GM12878 (cell line): ENCODE data around the gene PLSCR3. TPM values are rescaled to one million over a fixed set of nuclear protein-coding genes. Genes with fewer than 3 reads are reported as not detected.

Experiments used
- ATAC-seq: fragments of 200-7000 bp; cut with Tn5 transposase; 3 replicates; pipeline ENCODE4 v1.9.1; 2020; ENCODE audit warnings: mild to moderate bottlenecking, moderate library complexity
- BruUV-seq: library from RNA; stranded (reverse); fragments of 400-500 nt; replicated peaks from 2 replicates; lab custom pipeline; 2021; lab: Mats Ljungman, UMichigan
- CTCF ChIA-PET: fragments of 300-600 bp; sonication (Branson Sonifier 250); formaldehyde crosslinking; extraction: SDS; loops from one replicate; lab custom pipeline; 2021; ENCODE audit warnings: inconsistent platforms; lab: Yijun Ruan, JAX
- POLR2A ChIA-PET: fragments of 350-600 bp; formaldehyde crosslinking; extraction: SDS; loops from one replicate; lab custom pipeline; 2021; ENCODE audit warnings: inconsistent platforms; lab: Charles Lee
- RAD21 ChIA-PET: fragments of 300-600 bp; sonication (Branson Sonifier 250); formaldehyde crosslinking; loops from one replicate; lab custom pipeline; 2023; ENCODE audit warnings: antibody characterized with exemption; ENCODE audit not compliant: unreplicated experiment; lab: Charles Lee
- SMC1A ChIA-PET: fragments of 300-600 bp; sonication (Branson Sonifier 250); formaldehyde crosslinking; loops from one replicate; lab custom pipeline; 2023; ENCODE audit not compliant: unreplicated experiment, uncharacterized antibody; lab: Charles Lee
- DNase-seq: peaks from one replicate; pipeline ENCODE4 v3.0.0-alpha.2; 2011; ENCODE audit warnings: low read depth, low spot score
- FAIRE-seq: peaks from 3 replicates; lab custom pipeline; 2011; peaks lifted over from hg19 to GRCh38; lab: Jason Lieb, UNC
- H2AFZ ChIP-seq: 2 replicates; pipeline ENCODE4 v1.6.0; 2011; ENCODE audit warnings: low read depth, low read length, control low read depth; ENCODE audit not compliant: control insufficient read depth
- H3K27ac ChIP-seq: 2 replicates; pipeline ENCODE4 v1.5.1; 2011; ENCODE audit warnings: control low read depth; ENCODE audit not compliant: control insufficient read depth, insufficient read depth
- H3K27me3 ChIP-seq, 2 experiments: replicated peaks in 1 of 2; 2 replicates each; pipeline versions ENCODE4 v1.6.0 to v1.6.1; 2011; ENCODE audit warnings: low read length in 1 of 2; ENCODE audit not compliant: control insufficient read depth in 2 of 2, insufficient read depth in 2 of 2
- H3K36me3 ChIP-seq, 2 experiments: 2 replicates each; pipeline ENCODE4 v1.5.1; 2011; ENCODE audit warnings: low read length in 1 of 2; ENCODE audit not compliant: control insufficient read depth in 2 of 2, insufficient read depth in 2 of 2
- H3K4me1 ChIP-seq: 2 replicates; pipeline ENCODE4 v1.6.1; 2011; ENCODE audit warnings: mild to moderate bottlenecking, low read length, moderate library complexity, mixed read lengths; ENCODE audit not compliant: control insufficient read depth, insufficient read depth
- H3K4me2 ChIP-seq: 2 replicates; pipeline ENCODE4 v1.6.0; 2011; ENCODE audit warnings: control low read depth; ENCODE audit not compliant: control insufficient read depth, insufficient read depth
- H3K4me3 ChIP-seq: fragments of 200-600 bp; sonication (generic); 2 replicates; pipeline ENCODE4 v1.5.1; 2016
- H3K79me2 ChIP-seq: 2 replicates; pipeline ENCODE4 v1.6.0; 2011; ENCODE audit warnings: low read length; ENCODE audit not compliant: control insufficient read depth, insufficient read depth
- H3K9ac ChIP-seq: 2 replicates; pipeline ENCODE4 v1.8.0; 2011; ENCODE audit warnings: low read length, control low read depth, mixed read lengths; ENCODE audit not compliant: control insufficient read depth, insufficient read depth
- H3K9me3 ChIP-seq: replicated peaks from 3 replicates; pipeline ENCODE4 v1.5.1; 2011; ENCODE audit warnings: mild to moderate bottlenecking, low read length; ENCODE audit not compliant: control insufficient read depth, insufficient read depth
- H4K20me1 ChIP-seq: 2 replicates; pipeline ENCODE4 v1.6.0; 2011; ENCODE audit not compliant: control insufficient read depth, insufficient read depth
- BCL11A ChIP-seq: IDR thresholded peaks from 2 replicates; pipeline ENCODE4 v1.6.1; 2011; ENCODE audit warnings: low read depth, low read length
- ETV6 ChIP-seq, 2 experiments: fragments of 450-650 bp in 1 of 2; IDR thresholded peaks in 1 of 2; conservative IDR thresholded peaks in 1 of 2; 2 replicates each; pipeline ENCODE4 v1.6.1; 2014; ENCODE audit warnings: antibody characterized with exemption in 1 of 2, borderline replicate concordance in 1 of 2, low read depth in 1 of 2, mild to moderate bottlenecking in 1 of 2, moderate library complexity in 1 of 2
- LARP7 ChIP-seq: fragments of 450-650 bp; IDR thresholded peaks from 2 replicates; pipeline ENCODE4 v1.6.1; 2017; ENCODE audit warnings: mild to moderate bottlenecking
- NR2C1 ChIP-seq: fragments of 450-650 bp; IDR thresholded peaks from 2 replicates; pipeline ENCODE4 v1.6.1; 2017; ENCODE audit warnings: antibody characterized with exemption, mild to moderate bottlenecking, moderate library complexity
- RELA ChIP-seq: fragments of 450-650 bp; IDR thresholded peaks from 2 replicates; pipeline ENCODE4 v1.8.0; 2014; ENCODE audit warnings: borderline replicate concordance; ENCODE audit not compliant: partially characterized antibody
- SPI1 ChIP-seq: IDR thresholded peaks from 2 replicates; pipeline ENCODE4 v1.6.1; 2011; ENCODE audit warnings: low read depth, mild to moderate bottlenecking, low read length, moderate library complexity, borderline replicate concordance; ENCODE audit not compliant: insufficient read depth
- TAF1 ChIP-seq: IDR thresholded peaks from 2 replicates; pipeline ENCODE4 v1.6.1; 2011; ENCODE audit warnings: mild to moderate bottlenecking, low read depth, low read length, borderline replicate concordance
- ZBED1 ChIP-seq: IDR thresholded peaks from 2 replicates; pipeline ENCODE4 v1.6.1; 2016; ENCODE audit warnings: borderline replicate concordance
- ZNF274 ChIP-seq: IDR thresholded peaks from one replicate; pipeline ENCODE4 v1.8.0; 2011; ENCODE audit not compliant: insufficient read length, insufficient read depth
- ZSCAN29 ChIP-seq: fragments of 450-650 bp; IDR thresholded peaks from 2 replicates; pipeline ENCODE4 v1.6.1; 2017; ENCODE audit warnings: mild to moderate bottlenecking, moderate library complexity
- ZZZ3 ChIP-seq: IDR thresholded peaks from 2 replicates; pipeline ENCODE4 v1.6.1; 2011; ENCODE audit warnings: low read depth; ENCODE audit not compliant: control insufficient read depth, insufficient read length
- WGBS: methylation state at CpG from one replicate; pipeline ENCODE4 v1.1.6; 2016; ENCODE audit warnings: low lambda C conversion rate; ENCODE audit not compliant: insufficient replicate concordance, insufficient coverage; ENCODE audit errors: missing lambda C conversion rate; 5-methylcytosine and 5-hydroxymethylcytosine counted together
- in situ Hi-C: fragments of 300-500 bp; cut with MboI; formaldehyde crosslinking; loops from 9 replicates; pipeline ENCODE4 v1.14.3; 2018; ENCODE audit warnings: mixed read lengths
- intact Hi-C: fragments of 100-400 bp; cut with micrococcal nuclease; formaldehyde crosslinking; loops from one replicate; pipeline ENCODE4 v1.14.2; 2022; ENCODE audit not compliant: unreplicated experiment
- polyA plus RNA-seq, 11 experiments: library from polyadenylated mRNA; depleted of rRNA in 4 of 11; unstranded in 6 of 11; stranded (reverse) in 5 of 11; fragments of >200 nt; fragmentation: Nextera tagmentation in 4 of 11; fragmentation: Illumina TruSeq in 1 of 11; extraction: Ambion mirVana in 4 of 11; extraction: Trizol in 1 of 11; gene quantifications; 1 replicate in 1 of 11; 2 replicates in 10 of 11; pipeline versions ENCODE4 v1.2.1 to v1.2.3, GENCODE V29; 2011 to 2016; ENCODE audit warnings: inconsistent platforms in 2 of 11, missing spikeins in 2 of 11, low read depth in 1 of 11
- total RNA-seq, 4 experiments: library from RNA; depleted of rRNA in 3 of 4; stranded (reverse); fragments of >200 nt in 3 of 4; fragmentation: Illumina TruSeq in 1 of 4; extraction: Trizol in 1 of 4; gene quantifications; 2 replicates each; pipeline versions ENCODE4 v1.2.1 to v1.2.3, GENCODE V29; 2013 to 2021
- TF ChIP-seq, protein P1 (sequence below): fragments of 450-650 bp; IDR thresholded peaks from 2 replicates; pipeline ENCODE4 v1.6.1; 2018; ENCODE audit warnings: mild to moderate bottlenecking, low read depth, moderate library complexity; ENCODE audit not compliant: partially characterized antibody
- TF ChIP-seq, protein P2 (sequence below): IDR thresholded peaks from 2 replicates; pipeline ENCODE4 v1.6.1; 2012; ENCODE audit warnings: mild to moderate bottlenecking, low read depth, low read length

The PLSCR3 gene
- total and polyA plus RNA-seq, 10 of the 15 experiments (the other 5 are each of a cell fraction or from before 2014, with no cell fraction given) = 9.9 to 51.4 (median 43.4) TPM

DNA sequence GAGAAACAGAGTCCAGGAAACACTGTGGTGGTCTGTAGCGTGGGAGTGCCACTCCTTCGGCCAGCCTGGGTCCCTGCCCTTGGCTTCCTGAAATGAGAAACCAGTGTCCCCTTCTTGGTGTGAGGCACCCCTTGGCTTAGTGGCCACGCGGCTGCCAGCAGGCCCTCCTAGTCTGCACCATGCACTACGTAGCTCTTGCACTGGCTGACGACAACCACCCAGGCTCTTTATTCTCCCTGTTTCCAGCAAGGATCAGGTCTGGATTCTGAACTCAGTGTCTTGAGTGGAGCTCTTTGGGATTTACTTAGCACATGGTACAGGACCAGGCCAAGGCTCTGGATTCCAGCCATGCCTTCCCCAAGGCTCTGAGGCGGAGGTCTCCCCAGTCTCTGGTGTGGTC lies 33.2 kb upstream of the PLSCR3 start (continued):
- TF ChIP-seq, protein P1, sequence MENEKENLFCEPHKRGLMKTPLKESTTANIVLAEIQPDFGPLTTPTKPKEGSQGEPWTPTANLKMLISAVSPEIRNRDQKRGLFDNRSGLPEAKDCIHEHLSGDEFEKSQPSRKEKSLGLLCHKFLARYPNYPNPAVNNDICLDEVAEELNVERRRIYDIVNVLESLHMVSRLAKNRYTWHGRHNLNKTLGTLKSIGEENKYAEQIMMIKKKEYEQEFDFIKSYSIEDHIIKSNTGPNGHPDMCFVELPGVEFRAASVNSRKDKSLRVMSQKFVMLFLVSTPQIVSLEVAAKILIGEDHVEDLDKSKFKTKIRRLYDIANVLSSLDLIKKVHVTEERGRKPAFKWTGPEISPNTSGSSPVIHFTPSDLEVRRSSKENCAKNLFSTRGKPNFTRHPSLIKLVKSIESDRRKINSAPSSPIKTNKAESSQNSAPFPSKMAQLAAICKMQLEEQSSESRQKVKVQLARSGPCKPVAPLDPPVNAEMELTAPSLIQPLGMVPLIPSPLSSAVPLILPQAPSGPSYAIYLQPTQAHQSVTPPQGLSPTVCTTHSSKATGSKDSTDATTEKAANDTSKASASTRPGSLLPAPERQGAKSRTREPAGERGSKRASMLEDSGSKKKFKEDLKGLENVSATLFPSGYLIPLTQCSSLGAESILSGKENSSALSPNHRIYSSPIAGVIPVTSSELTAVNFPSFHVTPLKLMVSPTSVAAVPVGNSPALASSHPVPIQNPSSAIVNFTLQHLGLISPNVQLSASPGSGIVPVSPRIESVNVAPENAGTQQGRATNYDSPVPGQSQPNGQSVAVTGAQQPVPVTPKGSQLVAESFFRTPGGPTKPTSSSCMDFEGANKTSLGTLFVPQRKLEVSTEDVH = no peak
- TF ChIP-seq SPI1 = no peak
- TF ChIP-seq ZBED1 = no peak
- TF ChIP-seq NR2C1 = no peak
- no peak for TF ChIP-seq ZSCAN29
- TF ChIP-seq ZNF274 = no peak
- no peak for TF ChIP-seq BCL11A
- TF ChIP-seq ZZZ3 = no peak
- TF ChIP-seq RELA = no peak

DNA sequence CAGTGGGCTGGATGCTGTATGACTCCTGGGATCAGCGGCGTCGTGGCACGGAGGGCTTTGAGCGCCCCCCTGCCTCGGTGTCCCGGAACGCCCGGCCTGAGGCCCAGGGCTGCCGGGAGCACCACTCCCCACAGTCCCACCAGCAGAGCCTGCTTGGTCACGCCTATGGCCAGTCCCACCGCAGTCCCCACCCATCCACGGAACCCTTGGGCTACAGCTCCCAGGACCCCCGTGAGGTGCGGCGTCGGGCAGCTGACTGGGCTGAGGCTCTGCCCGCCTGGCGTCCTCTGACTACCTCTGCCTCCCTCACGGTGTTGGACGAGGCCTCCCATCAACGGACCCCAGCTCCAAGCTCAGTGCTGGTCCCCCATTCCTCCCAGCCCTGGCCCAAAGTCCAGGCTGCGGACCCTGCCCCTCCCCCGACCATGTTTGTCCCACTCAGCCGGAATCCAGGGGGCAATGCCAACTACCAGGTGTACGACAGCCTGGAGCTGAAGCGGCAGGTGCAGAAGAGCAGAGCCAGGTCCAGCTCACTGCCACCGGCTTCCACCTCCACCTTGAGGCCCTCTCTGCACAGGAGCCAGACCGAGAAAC lies 32.7 kb upstream of the PLSCR3 start:
- ATAC-seq (no peak), FAIRE-seq (no peak), DNase-seq (no peak)
- Histone ChIP-seq H3K4me2 (no peak overlapping the region), H3K4me1 (no peaks in the 10 kb centered on the region), H3K27ac (no peak overlapping the region), H3K9me3 (no peaks in the 10 kb centered on the region), H3K9ac (no peak overlapping the region), H3K36me3 (no peaks in the 10 kb centered on the region), H3K27me3 (no peaks in the 10 kb centered on the region; a peak in 1 of 4 replicates), H4K20me1 (no peaks in the 10 kb centered on the region), H3K79me2 (no peaks in the 10 kb centered on the region), H3K4me3 (no peak overlapping the region), H2AFZ (no peak overlapping the region)
- SMC1A ChIA-PET = no interaction called here
- in situ Hi-C loops (no loop called here), intact Hi-C loops (no loop called here)
- CTCF ChIA-PET = interaction anchor here (0.8 kb wide), 1 partner anchor 70 kb away, joined by 3 read pairs; no protein-coding TSS in a partner anchor
- 62% methylated on average over 29 of the region's 29 CpGs for WGBS
- POLR2A ChIA-PET = no interaction called here
- no TSS peak for BruUV-seq
- RAD21 ChIA-PET = no interaction called here
- no peak for TF ChIP-seq TAF1
- TF ChIP-seq LARP7 = no peak
- TF ChIP-seq ETV6 (conservative IDR thresholded peaks at IDR 0.05 in 1 of 2, IDR thresholded peaks at IDR 0.05 in 1 of 2; ENCODE audit: borderline replicate concordance in 1 of 2, low read depth in 1 of 2) = no peak
- TF ChIP-seq ZNF274 = no peak
- TF ChIP-seq, protein P2, sequence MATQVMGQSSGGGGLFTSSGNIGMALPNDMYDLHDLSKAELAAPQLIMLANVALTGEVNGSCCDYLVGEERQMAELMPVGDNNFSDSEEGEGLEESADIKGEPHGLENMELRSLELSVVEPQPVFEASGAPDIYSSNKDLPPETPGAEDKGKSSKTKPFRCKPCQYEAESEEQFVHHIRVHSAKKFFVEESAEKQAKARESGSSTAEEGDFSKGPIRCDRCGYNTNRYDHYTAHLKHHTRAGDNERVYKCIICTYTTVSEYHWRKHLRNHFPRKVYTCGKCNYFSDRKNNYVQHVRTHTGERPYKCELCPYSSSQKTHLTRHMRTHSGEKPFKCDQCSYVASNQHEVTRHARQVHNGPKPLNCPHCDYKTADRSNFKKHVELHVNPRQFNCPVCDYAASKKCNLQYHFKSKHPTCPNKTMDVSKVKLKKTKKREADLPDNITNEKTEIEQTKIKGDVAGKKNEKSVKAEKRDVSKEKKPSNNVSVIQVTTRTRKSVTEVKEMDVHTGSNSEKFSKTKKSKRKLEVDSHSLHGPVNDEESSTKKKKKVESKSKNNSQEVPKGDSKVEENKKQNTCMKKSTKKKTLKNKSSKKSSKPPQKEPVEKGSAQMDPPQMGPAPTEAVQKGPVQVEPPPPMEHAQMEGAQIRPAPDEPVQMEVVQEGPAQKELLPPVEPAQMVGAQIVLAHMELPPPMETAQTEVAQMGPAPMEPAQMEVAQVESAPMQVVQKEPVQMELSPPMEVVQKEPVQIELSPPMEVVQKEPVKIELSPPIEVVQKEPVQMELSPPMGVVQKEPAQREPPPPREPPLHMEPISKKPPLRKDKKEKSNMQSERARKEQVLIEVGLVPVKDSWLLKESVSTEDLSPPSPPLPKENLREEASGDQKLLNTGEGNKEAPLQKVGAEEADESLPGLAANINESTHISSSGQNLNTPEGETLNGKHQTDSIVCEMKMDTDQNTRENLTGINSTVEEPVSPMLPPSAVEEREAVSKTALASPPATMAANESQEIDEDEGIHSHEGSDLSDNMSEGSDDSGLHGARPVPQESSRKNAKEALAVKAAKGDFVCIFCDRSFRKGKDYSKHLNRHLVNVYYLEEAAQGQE = no peak
